ENCODE results near the gene CDC14B. TPM values are rescaled to one million over a fixed set of nuclear protein-coding genes. Genes with fewer than 3 reads are reported as not detected.
"Not testable (repeated sequence)": the region's sequence is repeated elsewhere in the genome, so short reads cannot be mapped to it uniquely, and the experiment has no call there.

CDC14B gene
- total RNA-seq, 2 donors from 2014 or later = 1.5 to 2.6 TPM

GRCh38 chr9:96612105-96612965 is 7.3 kb downstream of the CDC14B start:
- Mint-ChIP-seq H3K36me3 (no peaks in the 10 kb centered on the region), H3K9me3 (no peaks in the 10 kb centered on the region)
- no peak for ATAC-seq

GRCh38 chr9:96611302-96611701 is 8.3 kb downstream of the CDC14B start:
- Mint-ChIP-seq H3K36me3 (no peaks in the 10 kb centered on the region), H3K9me3 (no peaks in the 10 kb centered on the region), H3K27ac (no peak overlapping the region)
- ATAC-seq = no peak
- DNase-seq (ENCODE audit: low spot score in 2 of 2) = no peak

More at GRCh38 chr9:96612105-96612965, 7.3 kb downstream of the CDC14B start:
- H3K27ac Mint-ChIP-seq = no peak overlapping the region
- DNase-seq (ENCODE audit: low spot score in 2 of 2) = no peak

- H3K36me3 Mint-ChIP-seq = no peaks in the 10 kb centered on the region
- H3K9me3 Mint-ChIP-seq = no peaks in the 10 kb centered on the region
- ATAC-seq (no peak), DNase-seq (ENCODE audit: low spot score in 2 of 2) (no peak)
- no peak overlapping the region for H3K27ac Mint-ChIP-seq
These were observed 9.9 kb downstream of the CDC14B start for GRCh38 chr9:96609732-96610131.

GRCh38 chr9:96607971-96608370 is 11.7 kb downstream of the CDC14B start:
- no peaks in the 10 kb centered on the region for H3K9me3 Mint-ChIP-seq
- H3K27ac Mint-ChIP-seq = no peak overlapping the region

GRCh38 chr9:96605328-96605727 is 14.3 kb downstream of the CDC14B start:
- ATAC-seq (no peak), DNase-seq (ENCODE audit: low spot score in 2 of 2) (no peak)
- Mint-ChIP-seq H3K9me3 (no peaks in the 10 kb centered on the region), H3K36me3 (no peaks in the 10 kb centered on the region), H3K27ac (no peak overlapping the region)

More at GRCh38 chr9:96607971-96608370, 11.7 kb downstream of the CDC14B start:
- DNase-seq (ENCODE audit: low spot score in 2 of 2) = no peak
- no peak for ATAC-seq
- H3K36me3 Mint-ChIP-seq = no peaks in the 10 kb centered on the region

GRCh38 chr9:96604004-96604319 is 15.7 kb downstream of the CDC14B start:
- Mint-ChIP-seq H3K36me3 (no peaks in the 10 kb centered on the region), H3K9me3 (no peaks in the 10 kb centered on the region), H3K27ac (no peak overlapping the region)
- ATAC-seq (no peak), DNase-seq (ENCODE audit: low spot score in 2 of 2) (no peak)

- H3K9me3 Mint-ChIP-seq = no peaks in the 10 kb centered on the region
- ATAC-seq (no peak), DNase-seq (ENCODE audit: low spot score in 2 of 2) (no peak)
- no peaks in the 10 kb centered on the region for H3K36me3 Mint-ChIP-seq
- H3K27ac Mint-ChIP-seq = no peak overlapping the region
These were observed 16.2 kb downstream of the CDC14B start for GRCh38 chr9:96603305-96604003.

GRCh38 chr9:96599298-96599697 is 20.3 kb downstream of the CDC14B start:
- no peaks in the 10 kb centered on the region for H3K9me3 Mint-ChIP-seq
- no peaks in the 10 kb centered on the region for H3K36me3 Mint-ChIP-seq
- H3K27ac Mint-ChIP-seq = no peak overlapping the region
- DNase-seq (ENCODE audit: low spot score in 2 of 2) (no peak), ATAC-seq (no peak)

- Mint-ChIP-seq H3K9me3 (no peaks in the 10 kb centered on the region), H3K27ac (no peak overlapping the region), H3K36me3 (no peaks in the 10 kb centered on the region)
- ATAC-seq (no peak), DNase-seq (ENCODE audit: low spot score in 2 of 2) (no peak)
These were observed 23.0 kb downstream of the CDC14B start for GRCh38 chr9:96596601-96597111.

GRCh38 chr9:96587338-96588315 is 32.0 kb downstream of the CDC14B start:
- no peaks in the 10 kb centered on the region for H3K36me3 Mint-ChIP-seq
- DNase-seq (ENCODE audit: low spot score in 2 of 2) = no peak
- no peaks in the 10 kb centered on the region for H3K9me3 Mint-ChIP-seq
- no peak overlapping the region for H3K27ac Mint-ChIP-seq
- ATAC-seq = no peak

- no peaks in the 10 kb centered on the region for H3K36me3 Mint-ChIP-seq
- no peak for ATAC-seq
- H3K27ac Mint-ChIP-seq = no peak overlapping the region
These were observed 34.2 kb downstream of the CDC14B start for GRCh38 chr9:96585426-96585825.

GRCh38 chr9:96582199-96582598 is 37.4 kb downstream of the CDC14B start:
- not testable (repeated sequence) for ATAC-seq; H3K9me3 Mint-ChIP-seq; DNase-seq (ENCODE audit: low spot score in 2 of 2); H3K27ac Mint-ChIP-seq; H3K36me3 Mint-ChIP-seq

More at GRCh38 chr9:96585426-96585825, 34.2 kb downstream of the CDC14B start:
- H3K9me3 Mint-ChIP-seq = no peaks in the 10 kb centered on the region
- no peak for DNase-seq (ENCODE audit: low spot score in 2 of 2)

GRCh38 chr9:96581786-96582185 is 37.9 kb downstream of the CDC14B start:
- Mint-ChIP-seq H3K27ac (no peak overlapping the region), H3K36me3 (no peaks in the 10 kb centered on the region), H3K9me3 (no peaks in the 10 kb centered on the region)
- DNase-seq (ENCODE audit: low spot score in 2 of 2) (no peak), ATAC-seq (no peak)

GRCh38 chr9:96581301-96581700 is 38.3 kb downstream of the CDC14B start:
- Mint-ChIP-seq H3K36me3 (no peaks in the 10 kb centered on the region), H3K27ac (no peak overlapping the region), H3K9me3 (no peaks in the 10 kb centered on the region)
- no peak for DNase-seq (ENCODE audit: low spot score in 2 of 2)
- no peak for ATAC-seq

GRCh38 chr9:96574931-96575351 is 44.7 kb downstream of the CDC14B start:
- DNase-seq (ENCODE audit: low spot score in 2 of 2) = no peak
- no peaks in the 10 kb centered on the region for H3K9me3 Mint-ChIP-seq
- no peak for ATAC-seq
- H3K27ac Mint-ChIP-seq = no peak overlapping the region
- H3K36me3 Mint-ChIP-seq = no peaks in the 10 kb centered on the region

- no peaks in the 10 kb centered on the region for H3K9me3 Mint-ChIP-seq
- no peaks in the 10 kb centered on the region for H3K36me3 Mint-ChIP-seq
- ATAC-seq = no peak
- DNase-seq (ENCODE audit: low spot score in 2 of 2) = no peak
- no peak overlapping the region for H3K27ac Mint-ChIP-seq
These were observed 45.2 kb downstream of the CDC14B start for GRCh38 chr9:96574455-96574854.
